ENCODE measurements around the gene UBN2. TPM values are rescaled to one million over a fixed set of nuclear protein-coding genes. Genes with fewer than 3 reads are reported as not detected.

The UBN2 gene
- 10 to 100 TPM; 14.6 to 23.4 (median 19.1) TPM for total RNA-seq
- polyA plus RNA-seq = 1 to 10 TPM; 1.2 to 2.0 (median 1.3) TPM
- long read RNA-seq, donor 1, partial matches to known transcripts = 5 of 5 reads
- long read RNA-seq, donor 1, other reads (novel, unspliced or antisense) = 0 of 5 reads
- long read RNA-seq, donor 2 = 0 reads

GRCh38 chr7:139230774-139231512 is at the start of gene UBN2:
TSS of gene UBN2 (plus strand) at chr7:139231237. CDS start at chr7:139231485, 248 bp downstream.
- H3K27ac ChIP-seq = peak within 1 kb of the TSS; percentile 81 to 95 (median 94)
- peak; percentile 98 for DNase-seq
- no peaks in the 10 kb centered on the region for H3K9me3 ChIP-seq
- H3K27me3 ChIP-seq (replicated peaks in 1 of 7) = no peaks in the 10 kb centered on the region
- intact Hi-C loops (cut with DNase I; ENCODE audit: low total_unique reads) = no loop called here
- peak in 2 of 11 experiments; percentile 4 to 29 for TF ChIP-seq CTCF (IDR thresholded peaks at IDR 0.05 in 8 of 11, conservative IDR thresholded peaks at IDR 0.05 in 3 of 11)
- peak in 1 of 3 donors; percentile 12 for TF ChIP-seq POLR2A (IDR thresholded peaks at IDR 0.05)
- peak; percentile 85 to 93 (median 92) for TF ChIP-seq POLR2AphosphoS5 (IDR thresholded peaks at IDR 0.05)
- H3K4me3 ChIP-seq = peak within 1 kb of the TSS; percentile 87 to 99 (median 94)
- WGBS, 5 donors = 0 to 1% (median 0%) methylated on average over 35 to 63 of the region's 63 CpGs
- peaks cover 6 to 53% (median 36%) of the 10 kb centered on the region in 6 donors for H3K4me1 ChIP-seq
- no peaks in the 10 kb centered on the region for H3K36me3 ChIP-seq

- no peak overlapping the region for H3K4me3 ChIP-seq
- H3K27me3 ChIP-seq (replicated peaks in 1 of 7) = no peaks in the 10 kb centered on the region
- DNase-seq = no peak
- H3K4me1 ChIP-seq = no peaks in the 10 kb centered on the region
- H3K36me3 ChIP-seq = peaks cover 0 to 28% (median 4%) of the 10 kb centered on the region in 6 donors
- intact Hi-C loops (cut with DNase I; ENCODE audit: low total_unique reads) = no loop called here
- WGBS, 5 donors = 88 to 96% (median 93%) methylated on average over 2 of the region's 2 CpGs
- TF ChIP-seq CTCF (IDR thresholded peaks at IDR 0.05 in 8 of 11, conservative IDR thresholded peaks at IDR 0.05 in 3 of 11) (no peak), POLR2A (IDR thresholded peaks at IDR 0.05) (no peak), POLR2AphosphoS5 (IDR thresholded peaks at IDR 0.05) (no peak)
- H3K9me3 ChIP-seq = no peaks in the 10 kb centered on the region
- H3K27ac ChIP-seq = no peak overlapping the region
Observed at GRCh38 chr7:139181404-139181803, 49.6 kb upstream of the UBN2 start.

GRCh38 chr7:139182363-139182762 is 48.7 kb upstream of the UBN2 start:
- WGBS, 5 donors = 30 to 55% (median 35%) methylated on average over 1 of the region's 1 CpG
- intact Hi-C loops (cut with DNase I; ENCODE audit: low total_unique reads) = no loop called here
- Histone ChIP-seq H3K4me1 (no peaks in the 10 kb centered on the region), H3K27me3 (replicated peaks in 1 of 7) (no peaks in the 10 kb centered on the region), H3K36me3 (peaks cover 0 to 28% (median 4%) of the 10 kb centered on the region in 6 donors), H3K27ac (no peak overlapping the region), H3K9me3 (no peaks in the 10 kb centered on the region), H3K4me3 (no peak overlapping the region)
- no peak for DNase-seq
- TF ChIP-seq POLR2AphosphoS5 (IDR thresholded peaks at IDR 0.05) = no peak
- TF ChIP-seq POLR2A (IDR thresholded peaks at IDR 0.05) = no peak
- TF ChIP-seq CTCF (IDR thresholded peaks at IDR 0.05 in 8 of 11, conservative IDR thresholded peaks at IDR 0.05 in 3 of 11) = no peak

- H3K27ac ChIP-seq = no peak overlapping the region
Observed at GRCh38 chr7:139183251-139183650, 47.8 kb upstream of the UBN2 start.

More at GRCh38 chr7:139183251-139183650, 47.8 kb upstream of the UBN2 start:
- TF ChIP-seq POLR2A (IDR thresholded peaks at IDR 0.05) (no peak), POLR2AphosphoS5 (IDR thresholded peaks at IDR 0.05) (no peak), CTCF (IDR thresholded peaks at IDR 0.05 in 8 of 11, conservative IDR thresholded peaks at IDR 0.05 in 3 of 11) (no peak)
- no peaks in the 10 kb centered on the region for H3K27me3 ChIP-seq (replicated peaks in 1 of 7)
- no peaks in the 10 kb centered on the region for H3K4me1 ChIP-seq
- intact Hi-C loops (cut with DNase I; ENCODE audit: low total_unique reads) = no loop called here
- H3K4me3 ChIP-seq = no peak overlapping the region
- WGBS, 5 donors = 52 to 85% (median 79%) methylated on average over 2 of the region's 2 CpGs
- no peak for DNase-seq
- H3K36me3 ChIP-seq = peaks cover 0 to 28% (median 4%) of the 10 kb centered on the region in 6 donors
- no peaks in the 10 kb centered on the region for H3K9me3 ChIP-seq

Measured in spleen (tissue), 13 donors.